ENCODE data around the gene STX8. TPM values are rescaled to one million over a fixed set of nuclear protein-coding genes. Genes with fewer than 3 reads are reported as not detected.
"Not testable (repeated sequence)": the region's sequence is repeated elsewhere in the genome, so short reads cannot be mapped to it uniquely, and the experiment has no call there.

Gene STX8, protein sequence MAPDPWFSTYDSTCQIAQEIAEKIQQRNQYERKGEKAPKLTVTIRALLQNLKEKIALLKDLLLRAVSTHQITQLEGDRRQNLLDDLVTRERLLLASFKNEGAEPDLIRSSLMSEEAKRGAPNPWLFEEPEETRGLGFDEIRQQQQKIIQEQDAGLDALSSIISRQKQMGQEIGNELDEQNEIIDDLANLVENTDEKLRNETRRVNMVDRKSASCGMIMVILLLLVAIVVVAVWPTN
- total RNA-seq: 10 to 100 TPM; 57.3 to 73.8 TPM

DNA sequence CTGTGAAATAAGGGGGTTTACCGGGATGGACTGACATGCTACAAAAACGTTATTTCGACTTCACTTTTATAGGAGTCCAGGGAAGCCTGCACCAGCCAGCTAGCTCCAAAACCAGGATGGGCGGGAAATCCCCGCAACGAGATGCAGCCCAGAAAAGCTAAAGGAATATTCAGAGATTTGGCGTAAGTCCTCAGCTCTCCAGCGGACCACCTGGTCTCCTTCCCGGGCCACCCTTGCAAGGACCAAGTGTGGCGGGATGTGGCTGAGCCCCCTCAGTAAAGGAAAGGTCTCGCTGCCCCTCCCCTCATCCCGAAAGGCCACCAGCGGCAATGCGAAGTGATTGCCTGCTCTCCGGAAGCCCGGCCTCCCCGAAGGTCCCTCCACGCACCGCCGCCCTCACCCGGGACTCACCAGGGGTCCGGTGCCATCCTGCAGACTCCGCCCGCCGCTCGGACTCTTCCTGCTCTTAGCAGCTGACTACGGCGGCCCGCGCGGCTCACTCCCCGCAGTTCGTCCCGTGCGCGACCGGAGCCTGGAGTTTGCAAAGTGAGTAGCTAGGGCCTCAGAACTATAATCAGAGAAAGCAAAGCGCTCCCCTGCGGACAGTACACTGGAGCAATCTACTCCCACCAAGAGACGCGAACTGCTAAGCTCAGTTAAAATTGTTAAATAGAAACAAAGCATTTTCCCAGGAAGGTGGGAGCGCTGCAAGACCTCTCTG is at the start of gene STX8:
STX8 (minus strand) TSS at position 440 of the 721 bp plus-strand sequence; CDS start at position 428, 12 bp downstream.
- H3K9me3 Mint-ChIP-seq: no peaks in the 10 kb centered on the region
- ATAC-seq (replicated peaks): peak; percentile 88
- H3K36me3 Mint-ChIP-seq (ENCODE audit: low read depth): peaks cover 12% of the 10 kb centered on the region
- H3K4me1 Mint-ChIP-seq: peaks cover 18% of the 10 kb centered on the region
- H3K27me3 Mint-ChIP-seq: no peaks in the 10 kb centered on the region
- H3K4me3 Mint-ChIP-seq: peak within 1 kb of the TSS; percentile 90
- H3K27ac Mint-ChIP-seq: peak within 1 kb of the TSS; percentile 98

- Mint-ChIP-seq H3K4me1 (no peaks in the 10 kb centered on the region), H3K4me3 (no peak overlapping the region), H3K27me3 (peaks cover 19% of the 10 kb centered on the region), H3K36me3 (ENCODE audit: low read depth) (no peaks in the 10 kb centered on the region), H3K9me3 (peaks cover 31% of the 10 kb centered on the region), H3K27ac (no peak overlapping the region)
- ATAC-seq (replicated peaks): no peak
These were observed 47.3 kb upstream of the STX8 start for GRCh38 chr17:9622961-9623360.

DNA sequence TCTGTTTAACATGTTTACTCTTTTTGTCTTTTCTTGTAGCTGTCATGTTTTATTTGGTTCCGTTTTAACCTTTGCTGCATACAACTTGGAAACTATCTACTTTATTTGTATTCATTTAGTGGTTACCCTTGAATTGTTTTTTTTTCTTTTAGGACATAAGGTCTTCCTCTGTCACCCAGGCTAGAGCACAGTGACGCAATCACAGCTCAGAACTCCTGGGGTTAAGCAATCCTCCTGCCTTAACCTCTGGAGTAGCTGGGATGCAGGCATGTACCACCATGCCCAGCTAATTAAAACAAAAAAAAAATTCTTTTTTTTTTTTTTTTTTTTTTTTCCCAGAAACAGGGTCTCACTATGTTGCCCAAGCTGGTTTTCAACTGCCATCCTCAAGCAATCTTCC is 39.9 kb upstream of the STX8 start:
- Mint-ChIP-seq H3K36me3 (ENCODE audit: low read depth) (no peaks in the 10 kb centered on the region), H3K9me3 (no peaks in the 10 kb centered on the region), H3K4me3 (no peak overlapping the region), H3K27me3 (peaks cover 5% of the 10 kb centered on the region), H3K4me1 (no peaks in the 10 kb centered on the region), H3K27ac (no peak overlapping the region)
- no peak for ATAC-seq (replicated peaks)

DNA sequence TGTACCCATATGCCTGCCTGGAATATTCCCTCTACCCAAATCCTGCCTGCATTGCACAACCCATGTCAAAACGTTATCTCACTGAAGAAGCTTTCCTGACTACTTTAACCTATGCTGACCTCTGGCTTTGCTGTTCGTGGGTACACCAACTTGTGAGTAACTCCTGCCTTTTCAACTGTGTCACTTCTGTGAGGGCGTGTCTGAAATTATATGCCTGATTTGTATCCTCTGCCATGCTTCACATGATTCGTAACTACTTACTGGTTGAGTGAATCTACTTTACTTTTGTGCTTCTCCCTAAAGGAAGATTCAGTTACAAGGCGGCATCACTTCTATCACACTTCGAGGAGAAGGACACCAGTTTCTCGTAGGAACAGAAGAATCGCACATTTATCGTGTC is 36.4 kb upstream of the STX8 start:
- Mint-ChIP-seq H3K4me3 (no peak overlapping the region), H3K27me3 (peaks cover 8% of the 10 kb centered on the region), H3K9me3 (no peaks in the 10 kb centered on the region), H3K27ac (no peak overlapping the region), H3K4me1 (no peaks in the 10 kb centered on the region), H3K36me3 (ENCODE audit: low read depth) (no peaks in the 10 kb centered on the region)
- ATAC-seq (replicated peaks): no peak

- Mint-ChIP-seq H3K4me1 (no peaks in the 10 kb centered on the region), H3K27ac (no peak overlapping the region), H3K36me3 (ENCODE audit: low read depth) (no peaks in the 10 kb centered on the region), H3K9me3 (no peaks in the 10 kb centered on the region), H3K4me3 (no peak overlapping the region), H3K27me3 (peaks cover 8% of the 10 kb centered on the region)
- ATAC-seq (replicated peaks): no peak
These were observed 35.9 kb upstream of the STX8 start for GRCh38 chr17:9611557-9611956.

GRCh38 chr17:9607058-9607457 is 31.4 kb upstream of the STX8 start:
- H3K4me1 Mint-ChIP-seq; ATAC-seq (replicated peaks); H3K4me3 Mint-ChIP-seq; H3K9me3 Mint-ChIP-seq; H3K27ac Mint-ChIP-seq; H3K36me3 Mint-ChIP-seq (ENCODE audit: low read depth): not testable (repeated sequence)
- peaks cover 29% of the 10 kb centered on the region for H3K27me3 Mint-ChIP-seq

GRCh38 chr17:9606453-9606852 is 30.8 kb upstream of the STX8 start:
- Mint-ChIP-seq H3K9me3 (no peaks in the 10 kb centered on the region), H3K4me1 (no peaks in the 10 kb centered on the region), H3K4me3 (no peak overlapping the region), H3K36me3 (ENCODE audit: low read depth) (no peaks in the 10 kb centered on the region), H3K27me3 (peaks cover 27% of the 10 kb centered on the region), H3K27ac (no peak overlapping the region)
- no peak for ATAC-seq (replicated peaks)

DNA sequence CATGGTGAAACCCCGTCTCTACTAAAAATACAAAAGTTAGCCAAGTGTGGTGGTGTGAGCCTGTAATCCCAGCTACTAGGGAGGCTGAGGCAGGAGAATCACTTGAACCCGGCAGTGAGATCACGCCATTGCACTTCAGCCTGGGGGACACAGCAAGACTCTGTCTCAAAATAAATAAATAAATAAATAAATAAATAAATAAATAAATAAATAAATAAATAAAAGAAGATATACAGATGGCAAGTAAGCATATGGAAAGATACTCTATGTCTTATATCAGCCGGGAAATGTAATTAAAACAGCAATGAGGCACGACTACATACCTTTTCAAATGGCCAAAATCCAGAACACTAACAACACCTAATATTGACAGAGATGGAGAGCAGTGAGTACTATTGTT is 29.0 kb upstream of the STX8 start:
- not testable (repeated sequence) for H3K27ac Mint-ChIP-seq; ATAC-seq (replicated peaks); H3K36me3 Mint-ChIP-seq (ENCODE audit: low read depth); H3K9me3 Mint-ChIP-seq; H3K4me1 Mint-ChIP-seq; H3K4me3 Mint-ChIP-seq
- H3K27me3 Mint-ChIP-seq: peaks cover 27% of the 10 kb centered on the region

DNA sequence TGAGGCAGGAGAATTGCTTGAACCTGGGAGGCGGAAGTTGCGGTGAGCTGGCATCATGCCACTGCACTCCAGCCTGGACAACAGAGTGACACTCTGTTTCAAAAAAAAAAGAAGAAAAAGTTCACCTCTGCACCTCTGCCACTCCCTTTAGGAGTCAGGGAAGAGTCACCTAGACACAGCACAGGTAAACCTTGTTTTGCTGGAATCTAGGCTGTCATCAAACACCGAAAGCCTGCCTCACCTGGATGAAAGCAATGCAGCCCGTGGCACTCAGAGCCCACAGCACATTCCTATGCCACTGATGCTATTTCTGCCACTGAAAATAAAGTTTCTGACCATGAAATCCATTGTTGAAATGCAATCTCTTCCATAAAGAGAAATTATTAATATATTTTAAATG is 23.0 kb upstream of the STX8 start:
- Mint-ChIP-seq H3K4me3 (no peak overlapping the region), H3K4me1 (no peaks in the 10 kb centered on the region), H3K27ac (no peak overlapping the region), H3K36me3 (ENCODE audit: low read depth) (no peaks in the 10 kb centered on the region), H3K9me3 (no peaks in the 10 kb centered on the region), H3K27me3 (peaks cover 14% of the 10 kb centered on the region)
- no peak for ATAC-seq (replicated peaks)

GRCh38 chr17:9597638-9598037 is 22.0 kb upstream of the STX8 start:
- H3K27me3 Mint-ChIP-seq; H3K9me3 Mint-ChIP-seq; ATAC-seq (replicated peaks); H3K4me3 Mint-ChIP-seq; H3K36me3 Mint-ChIP-seq (ENCODE audit: low read depth); H3K27ac Mint-ChIP-seq; H3K4me1 Mint-ChIP-seq: not testable (repeated sequence)

DNA sequence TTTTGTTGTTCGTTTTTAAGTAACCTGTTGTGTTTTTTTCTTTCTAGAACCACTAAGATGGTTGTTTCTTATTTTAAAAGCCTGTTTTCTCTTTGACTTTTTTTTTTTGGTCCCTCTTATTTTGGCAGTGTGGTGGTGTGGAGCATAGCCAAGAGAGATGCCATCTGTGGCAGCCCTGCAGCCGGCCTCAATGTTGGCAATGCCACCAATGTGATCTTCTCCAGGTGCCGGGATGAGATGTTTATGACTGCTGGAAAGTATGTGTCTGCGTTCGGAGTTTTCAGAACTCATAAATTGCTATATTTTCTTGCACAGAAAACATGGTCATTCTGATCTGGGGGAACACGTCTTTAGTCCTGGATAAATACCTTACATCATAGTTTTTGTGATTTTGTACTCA is 18.4 kb upstream of the STX8 start:
- ATAC-seq (replicated peaks): no peak
- no peaks in the 10 kb centered on the region for H3K9me3 Mint-ChIP-seq
- no peaks in the 10 kb centered on the region for H3K36me3 Mint-ChIP-seq (ENCODE audit: low read depth)
- H3K27ac Mint-ChIP-seq: no peak overlapping the region
- H3K4me1 Mint-ChIP-seq: no peaks in the 10 kb centered on the region
- no peak overlapping the region for H3K4me3 Mint-ChIP-seq
- peaks cover 6% of the 10 kb centered on the region for H3K27me3 Mint-ChIP-seq

GRCh38 chr17:9587969-9588656 is 12.5 kb upstream of the STX8 start:
- no peak overlapping the region for H3K27ac Mint-ChIP-seq
- H3K4me1 Mint-ChIP-seq: no peaks in the 10 kb centered on the region
- no peak overlapping the region for H3K4me3 Mint-ChIP-seq
- ATAC-seq (replicated peaks): no peak
- peaks cover 5% of the 10 kb centered on the region for H3K9me3 Mint-ChIP-seq
- H3K27me3 Mint-ChIP-seq: peaks cover 6% of the 10 kb centered on the region
- H3K36me3 Mint-ChIP-seq (ENCODE audit: low read depth): no peaks in the 10 kb centered on the region

GRCh38 chr17:9577373-9577709 is 1.7 kb upstream of the STX8 start:
- ATAC-seq (replicated peaks): no peak
- H3K36me3 Mint-ChIP-seq (ENCODE audit: low read depth): peaks cover 12% of the 10 kb centered on the region
- H3K27ac Mint-ChIP-seq: no peak overlapping the region
- no peaks in the 10 kb centered on the region for H3K27me3 Mint-ChIP-seq
- peaks cover 18% of the 10 kb centered on the region for H3K4me1 Mint-ChIP-seq
- H3K9me3 Mint-ChIP-seq: no peaks in the 10 kb centered on the region
- H3K4me3 Mint-ChIP-seq: peak overlapping the region; percentile 90

GRCh38 chr17:9576521-9577372 is 1.1 kb upstream of the STX8 start, which contains the start of gene CFAP52:
TSS of gene CFAP52 (plus strand) at chr17:9576642. CDS start at chr17:9576696, 54 bp downstream.
- Mint-ChIP-seq H3K4me1 (peaks cover 18% of the 10 kb centered on the region), H3K4me3 (peak within 1 kb of the TSS; percentile 90)

More at GRCh38 chr17:9576521-9577372, 1.1 kb upstream of the STX8 start, which contains the start of gene CFAP52:
- Mint-ChIP-seq H3K36me3 (ENCODE audit: low read depth) (peaks cover 12% of the 10 kb centered on the region), H3K9me3 (no peaks in the 10 kb centered on the region), H3K27ac (peak within 1 kb of the TSS; percentile 98), H3K27me3 (no peaks in the 10 kb centered on the region)
- ATAC-seq (replicated peaks): peak; percentile 70

Measured in activated T-helper 17 cell treated with anti-CD3 and anti-CD28 coated beads, Interleukin-2, amount 50 U/mL, for 72 hours (primary cell).